ENCODE measurements around the gene CAGE1. TPM values are rescaled to one million over a fixed set of nuclear protein-coding genes. Genes with fewer than 3 reads are reported as not detected.

CAGE1 gene
- total and polyA plus RNA-seq, 2 experiments from 2014 or later, result not detected

GRCh38 chr6:7392402-7392801 lies 2.9 kb upstream of the CAGE1 start:
- 69 to 79% methylated on average over 6 of the region's 6 CpGs for WGBS, 2 experiments (ENCODE audit: low coverage in 1 of 2, low lambda C conversion rate in 2 of 2, missing lambda C conversion rate in 2 of 2)
- no peaks in the 10 kb centered on the region for H3K27me3 ChIP-seq (replicated peaks; ENCODE audit: insufficient read depth)
- no peak overlapping the region for H3K27ac ChIP-seq
- H3K9me3 ChIP-seq (ENCODE audit: low read depth), result no peaks in the 10 kb centered on the region
- no peaks in the 10 kb centered on the region for H3K9me2 ChIP-seq (ENCODE audit: insufficient read depth)
- H3K4me3 ChIP-seq, result no peak overlapping the region
- peak; percentile 44 for DNase-seq
- no peak overlapping the region for H3K9ac ChIP-seq
- no peak overlapping the region for H2AFZ ChIP-seq
- peaks cover 28% of the 10 kb centered on the region for H3K36me3 ChIP-seq (ENCODE audit: low read depth)
- in situ Hi-C loops (cut with MboI), result no loop called here
- H3K4me2 ChIP-seq (ENCODE audit: unreplicated experiment), result no peak overlapping the region
- H3K4me1 ChIP-seq (ENCODE audit: insufficient read depth), result peaks cover 25% of the 10 kb centered on the region
- no peaks in the 10 kb centered on the region for H4K20me1 ChIP-seq (ENCODE audit: insufficient read depth)
- TF ChIP-seq EZH2 (IDR thresholded peaks at IDR 0.05; ENCODE audit: insufficient read depth, poor library complexity, severe bottlenecking) (no peak), EZH2phosphoT487 (IDR thresholded peaks at IDR 0.05; ENCODE audit: insufficient read depth, low read depth) (no peak)
- peaks cover 21% of the 10 kb centered on the region for H3F3A ChIP-seq (ENCODE audit: insufficient read depth)
- peaks cover 67% of the 10 kb centered on the region for H3K79me2 ChIP-seq (ENCODE audit: insufficient read depth)

GRCh38 chr6:7391151-7391550 lies 1.6 kb upstream of the CAGE1 start:
- Histone ChIP-seq H3F3A (ENCODE audit: insufficient read depth) (peaks cover 21% of the 10 kb centered on the region), H3K27me3 (replicated peaks; ENCODE audit: insufficient read depth) (no peaks in the 10 kb centered on the region)
- in situ Hi-C loops (cut with MboI), result no loop called here

DNA sequence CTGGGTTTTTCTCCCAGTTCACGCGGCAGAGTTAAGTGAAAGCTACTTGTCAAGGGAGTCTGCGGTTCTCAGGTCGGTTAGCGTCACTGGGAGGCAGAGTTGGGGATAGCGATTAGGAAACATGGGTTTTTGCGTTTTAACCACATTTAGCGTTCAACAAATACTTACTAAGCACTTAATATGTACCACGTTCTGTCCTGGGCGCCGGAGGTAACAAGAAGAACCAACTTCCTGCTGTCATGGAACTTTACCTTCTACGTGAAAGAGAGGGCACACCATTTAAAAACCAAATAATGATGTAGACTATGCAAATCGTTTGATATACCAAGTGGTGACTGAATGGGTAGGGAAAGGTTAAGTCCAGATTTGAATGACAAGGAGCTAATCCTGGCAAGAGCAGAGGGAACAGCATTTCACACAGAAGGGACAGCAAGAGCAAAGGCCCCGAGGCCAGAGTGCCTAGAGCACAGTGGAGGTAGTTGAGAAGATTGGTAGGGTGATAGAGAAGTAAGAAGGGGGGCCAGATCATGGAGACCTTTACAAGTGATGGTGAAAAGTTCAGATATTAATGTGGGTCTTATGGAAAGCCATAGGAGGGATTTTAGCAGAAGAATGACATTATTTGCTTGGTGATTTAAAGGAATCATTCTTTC lies 810 bp upstream of the CAGE1 start:
- Histone ChIP-seq H3F3A (ENCODE audit: insufficient read depth) (peaks cover 21% of the 10 kb centered on the region), H3K9ac (peak overlapping the region; percentile 87), H3K79me2 (ENCODE audit: insufficient read depth) (peaks cover 57% of the 10 kb centered on the region), H3K27ac (peak overlapping the region; percentile 88), H4K20me1 (ENCODE audit: insufficient read depth) (no peaks in the 10 kb centered on the region), H3K4me2 (ENCODE audit: unreplicated experiment) (peak overlapping the region; percentile 92), H2AFZ (peak overlapping the region; percentile 98), H3K9me3 (ENCODE audit: low read depth) (no peaks in the 10 kb centered on the region), H3K4me3 (peak overlapping the region; percentile 89), H3K4me1 (ENCODE audit: insufficient read depth) (peaks cover 25% of the 10 kb centered on the region), H3K36me3 (ENCODE audit: low read depth) (peaks cover 10% of the 10 kb centered on the region), H3K27me3 (replicated peaks; ENCODE audit: insufficient read depth) (no peaks in the 10 kb centered on the region), H3K9me2 (ENCODE audit: insufficient read depth) (no peaks in the 10 kb centered on the region)
- 1 to 2% methylated on average over 14 of the region's 14 CpGs for WGBS, 2 experiments (ENCODE audit: low coverage in 1 of 2, low lambda C conversion rate in 2 of 2, missing lambda C conversion rate in 2 of 2)
- DNase-seq, result no peak
- in situ Hi-C loops (cut with MboI), result no loop called here
- TF ChIP-seq EZH2phosphoT487 (IDR thresholded peaks at IDR 0.05; ENCODE audit: insufficient read depth, low read depth), result no peak
- TF ChIP-seq EZH2 (IDR thresholded peaks at IDR 0.05; ENCODE audit: insufficient read depth, poor library complexity, severe bottlenecking), result no peak

More at GRCh38 chr6:7391151-7391550, 1.6 kb upstream of the CAGE1 start:
- Histone ChIP-seq H3K9me2 (ENCODE audit: insufficient read depth) (no peaks in the 10 kb centered on the region), H3K27ac (no peak overlapping the region), H3K79me2 (ENCODE audit: insufficient read depth) (peaks cover 58% of the 10 kb centered on the region), H3K4me1 (ENCODE audit: insufficient read depth) (peaks cover 25% of the 10 kb centered on the region), H3K36me3 (ENCODE audit: low read depth) (peaks cover 18% of the 10 kb centered on the region), H2AFZ (no peak overlapping the region), H3K4me3 (peak overlapping the region; percentile 89), H3K9ac (peak overlapping the region; percentile 87; the same call in 1 of the 2 replicates), H3K4me2 (ENCODE audit: unreplicated experiment) (peak overlapping the region; percentile 92), H3K9me3 (ENCODE audit: low read depth) (no peaks in the 10 kb centered on the region), H4K20me1 (ENCODE audit: insufficient read depth) (no peaks in the 10 kb centered on the region)
- no peak for TF ChIP-seq EZH2phosphoT487 (IDR thresholded peaks at IDR 0.05; ENCODE audit: insufficient read depth, low read depth)
- 72 to 84% methylated on average over 4 of the region's 4 CpGs for WGBS, 2 experiments (ENCODE audit: low coverage in 1 of 2, low lambda C conversion rate in 2 of 2, missing lambda C conversion rate in 2 of 2)
- peak; percentile 43 for DNase-seq

GRCh38 chr6:7389162-7389450 lies 436 bp downstream of the CAGE1 start:
- Histone ChIP-seq H3K36me3 (ENCODE audit: low read depth) (peaks cover 5% of the 10 kb centered on the region; the same call in 1 of the 2 replicates), H2AFZ (peak overlapping the region; percentile 98), H3F3A (ENCODE audit: insufficient read depth) (peaks cover 21% of the 10 kb centered on the region), H3K4me3 (peak overlapping the region; percentile 89), H3K9me2 (ENCODE audit: insufficient read depth) (no peaks in the 10 kb centered on the region), H3K27me3 (replicated peaks; ENCODE audit: insufficient read depth) (no peaks in the 10 kb centered on the region), H3K27ac (peak overlapping the region; percentile 88), H4K20me1 (ENCODE audit: insufficient read depth) (no peaks in the 10 kb centered on the region), H3K9me3 (ENCODE audit: low read depth) (no peaks in the 10 kb centered on the region), H3K4me2 (ENCODE audit: unreplicated experiment) (peak overlapping the region; percentile 92), H3K9ac (peak overlapping the region; percentile 87), H3K79me2 (ENCODE audit: insufficient read depth) (peaks cover 46% of the 10 kb centered on the region), H3K4me1 (ENCODE audit: insufficient read depth) (peaks cover 25% of the 10 kb centered on the region)
- TF ChIP-seq EZH2 (IDR thresholded peaks at IDR 0.05; ENCODE audit: insufficient read depth, poor library complexity, severe bottlenecking) (no peak), EZH2phosphoT487 (IDR thresholded peaks at IDR 0.05; ENCODE audit: insufficient read depth, low read depth) (no peak)
- in situ Hi-C loops (cut with MboI), result no loop called here
- 1 to 2% methylated on average over 11 of the region's 11 CpGs for WGBS, 2 experiments (ENCODE audit: low coverage in 1 of 2, low lambda C conversion rate in 2 of 2, missing lambda C conversion rate in 2 of 2)
- peak; percentile 78 for DNase-seq
